Stomach (tissue), 4 donors: ENCODE data around the gene EHD4.

ENCODE experiments used
- CTCF ChIP-seq, 7 experiments: fragments of 450-650 bp in 4 of 7; fragments of 200-600 bp in 3 of 7; sonication (generic) in 3 of 7; IDR thresholded peaks; one replicate each; pipeline ENCODE4 v1.5.1; 2016 to 2019; ENCODE audit warnings: antibody characterized with exemption in 7 of 7, control low read depth in 2 of 7, mild to moderate bottlenecking in 1 of 7
- EP300 ChIP-seq: sonication (generic); formaldehyde crosslinking; IDR thresholded peaks from one replicate; pipeline ENCODE4 v1.6.1; 2017; ENCODE audit warnings: antibody characterized with exemption
- POLR2A ChIP-seq, 4 donors: fragments of 450-650 bp; IDR thresholded peaks; one replicate each; pipeline ENCODE4 v1.6.1; 2016; ENCODE audit warnings: antibody characterized with exemption in 4 of 4, control low read depth in 2 of 4, mild to moderate bottlenecking in 1 of 4, moderate library complexity in 1 of 4
- POLR2AphosphoS5 ChIP-seq, 3 donors: sonication (generic); formaldehyde crosslinking; IDR thresholded peaks; one replicate each; pipeline ENCODE4 v1.6.1; 2016; ENCODE audit warnings: antibody characterized with exemption in 3 of 3

- no peak for TF ChIP-seq CTCF (IDR thresholded peaks at IDR 0.05)
- TF ChIP-seq EP300, result no peak
- no peak for TF ChIP-seq POLR2A (IDR thresholded peaks at IDR 0.05)
- TF ChIP-seq POLR2AphosphoS5 (IDR thresholded peaks at IDR 0.05), result no peak
Observed at GRCh38 chr15:41876007-41876406, 96.3 kb downstream of the EHD4 start.
